Activated B cell treated with CpG ODN at 0.5 μM for 24 hours (primary cell): ENCODE measurements around the gene CHRM1. TPM values are rescaled to one million over a fixed set of nuclear protein-coding genes. Genes with fewer than 3 reads are reported as not detected.
"Not testable (repeated sequence)": the region's sequence is repeated elsewhere in the genome, so short reads cannot be mapped to it uniquely, and the experiment has no call there.

ENCODE experiments used
- ATAC-seq: fragments of 200-7000 bp; cut with Tn5 transposase; one replicate; pipeline ENCODE4 v1.10.0; 2021; ENCODE audit warnings: low read depth, mild to moderate bottlenecking, moderate library complexity
- CTCF ChIA-PET: fragments of 350-600 bp; sonication (Branson Sonifier 250); formaldehyde crosslinking; loops from one replicate; lab custom pipeline; 2021; ENCODE audit warnings: antibody characterized with exemption; lab: Charles Lee
- POLR2A ChIA-PET: fragments of 350-600 bp; sonication (Branson Sonifier 250); formaldehyde crosslinking; loops from one replicate; lab custom pipeline; 2021; ENCODE audit warnings: antibody characterized with exemption; lab: Charles Lee
- DNase-seq: peaks from one replicate; pipeline ENCODE4 v3.0.0; 2022
- H3K27ac Mint-ChIP-seq: one replicate; pipeline ENCODE4 v1.8.0; 2020; ENCODE audit warnings: mixed read lengths
- H3K27me3 Mint-ChIP-seq: one replicate; pipeline ENCODE4 v1.8.0; 2021; ENCODE audit warnings: mixed read lengths
- H3K36me3 Mint-ChIP-seq: one replicate; pipeline ENCODE4 v1.8.0; 2021; ENCODE audit warnings: low read depth, mixed read lengths
- H3K4me1 Mint-ChIP-seq: one replicate; pipeline ENCODE4 v1.8.0; 2021; ENCODE audit warnings: mixed read lengths
- H3K4me3 Mint-ChIP-seq: one replicate; pipeline ENCODE4 v1.8.0; 2020; ENCODE audit warnings: mild to moderate bottlenecking, mixed read lengths
- H3K9me3 Mint-ChIP-seq: one replicate; pipeline ENCODE4 v1.8.0; 2020; ENCODE audit warnings: mixed read lengths
- CTCF ChIP-seq: fragments of 200-600 bp; IDR thresholded peaks from one replicate; pipeline ENCODE4 v1.8.0; 2022; ENCODE audit warnings: antibody characterized with exemption, mild to moderate bottlenecking
- intact Hi-C: fragments of 100-400 bp; cut with micrococcal nuclease; formaldehyde crosslinking; loops from one replicate; pipeline ENCODE4 v1.15.1; 2024
- total RNA-seq: library from RNA; stranded (reverse); gene quantifications from 2 replicates; pipeline ENCODE4 v1.2.3, GENCODE V29; 2022

The CHRM1 gene
- total RNA-seq, 1 donor from 2014 or later = not detected

GRCh38 chr11:62948765-62949320 is 27.7 kb upstream of the CHRM1 start:
- Mint-ChIP-seq H3K4me3 (no peak overlapping the region), H3K4me1 (no peaks in the 10 kb centered on the region), H3K27ac (no peak overlapping the region), H3K36me3 (no peaks in the 10 kb centered on the region), H3K27me3 (peaks cover 23% of the 10 kb centered on the region), H3K9me3 (peaks cover 3% of the 10 kb centered on the region)
- ChIA-PET CTCF (no interaction called here), POLR2A (interaction anchor here (0.6 kb wide), 2 partner anchors 14 to 92 kb away, joined by 3 to 6 read pairs; no protein-coding TSS in a partner anchor)
- intact Hi-C loops = no loop called here
- DNase-seq (no peak), ATAC-seq (no peak)
- no peak for TF ChIP-seq CTCF

GRCh38 chr11:62945538-62945937 is 24.4 kb upstream of the CHRM1 start:
- CTCF ChIA-PET, H3K36me3 Mint-ChIP-seq, H3K4me1 Mint-ChIP-seq, ATAC-seq, H3K9me3 Mint-ChIP-seq, H3K27ac Mint-ChIP-seq, intact Hi-C loops, DNase-seq, POLR2A ChIA-PET, H3K4me3 Mint-ChIP-seq: not testable (repeated sequence)
- H3K27me3 Mint-ChIP-seq = peaks cover 29% of the 10 kb centered on the region

- ATAC-seq, H3K4me3 Mint-ChIP-seq, intact Hi-C loops, CTCF ChIA-PET, POLR2A ChIA-PET, H3K4me1 Mint-ChIP-seq, DNase-seq, H3K27ac Mint-ChIP-seq, H3K9me3 Mint-ChIP-seq, H3K36me3 Mint-ChIP-seq: not testable (repeated sequence)
- H3K27me3 Mint-ChIP-seq = peaks cover 13% of the 10 kb centered on the region
These were observed 16.4 kb upstream of the CHRM1 start for GRCh38 chr11:62937528-62937927.

GRCh38 chr11:62934496-62934785 is 13.3 kb upstream of the CHRM1 start:
- ChIA-PET CTCF (no interaction called here), POLR2A (no interaction called here)
- peaks cover 7% of the 10 kb centered on the region for H3K9me3 Mint-ChIP-seq
- ATAC-seq (no peak), DNase-seq (no peak)
- H3K36me3 Mint-ChIP-seq = no peaks in the 10 kb centered on the region
- intact Hi-C loops = no loop called here
- H3K27ac Mint-ChIP-seq = no peak overlapping the region
- H3K4me1 Mint-ChIP-seq = no peaks in the 10 kb centered on the region
- no peak for TF ChIP-seq CTCF
- no peak overlapping the region for H3K4me3 Mint-ChIP-seq
- peaks cover 32% of the 10 kb centered on the region for H3K27me3 Mint-ChIP-seq

- Mint-ChIP-seq H3K27me3 (peaks cover 33% of the 10 kb centered on the region), H3K9me3 (peaks cover 7% of the 10 kb centered on the region), H3K36me3 (no peaks in the 10 kb centered on the region), H3K4me3 (no peak overlapping the region), H3K4me1 (no peaks in the 10 kb centered on the region), H3K27ac (no peak overlapping the region)
- DNase-seq (no peak), ATAC-seq (no peak)
- intact Hi-C loops = no loop called here
- TF ChIP-seq CTCF = no peak
- POLR2A ChIA-PET = no interaction called here
- CTCF ChIA-PET = no interaction called here
These were observed 12.8 kb upstream of the CHRM1 start for GRCh38 chr11:62933750-62934495.

GRCh38 chr11:62933285-62933684 is 12.1 kb upstream of the CHRM1 start:
- Mint-ChIP-seq H3K9me3 (peaks cover 7% of the 10 kb centered on the region), H3K27ac (no peak overlapping the region), H3K36me3 (no peaks in the 10 kb centered on the region), H3K4me1 (no peaks in the 10 kb centered on the region), H3K4me3 (no peak overlapping the region), H3K27me3 (peaks cover 39% of the 10 kb centered on the region)
- no peak for TF ChIP-seq CTCF
- no peak for DNase-seq
- POLR2A ChIA-PET = no interaction called here
- no peak for ATAC-seq
- CTCF ChIA-PET = no interaction called here
- intact Hi-C loops = no loop called here
